ENCODE results near the gene PLPP1. TPM values are rescaled to one million over a fixed set of nuclear protein-coding genes. Genes with fewer than 3 reads are reported as not detected.

PLPP1 gene
- total RNA-seq, 6 experiments from 2014 or later, result 23.3 to 145 (median 36.0) TPM

DNA sequence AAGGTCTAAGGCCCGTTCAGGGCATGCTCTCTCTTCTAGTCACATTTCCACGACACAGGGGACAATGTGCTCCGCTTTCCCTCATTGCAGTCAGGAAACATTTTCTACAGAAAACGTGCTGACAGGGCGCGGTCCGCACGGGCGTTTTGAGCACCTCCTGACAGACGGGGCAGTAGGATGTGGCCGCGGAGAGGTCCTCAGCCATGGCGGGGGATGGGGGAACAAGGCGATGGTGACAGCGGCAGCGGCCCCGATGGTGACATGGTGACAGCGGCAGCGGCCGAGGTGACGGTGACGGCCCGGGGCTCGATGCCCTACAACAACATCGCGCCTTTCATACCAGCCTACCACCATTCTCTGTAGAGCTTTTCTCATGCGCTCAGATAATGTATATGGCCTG lies 4.1 kb downstream of the PLPP1 start:
- H3K4me3 ChIP-seq, result no peak overlapping the region
- H3K4me1 ChIP-seq, result peaks cover 0 to 13% (median 3%) of the 10 kb centered on the region in 4 donors
- intact Hi-C loops (cut with DNase I), result no loop called here
- H3K36me3 ChIP-seq, result no peaks in the 10 kb centered on the region
- H3K27ac ChIP-seq, result no peak overlapping the region
- H3K27me3 ChIP-seq, result no peaks in the 10 kb centered on the region
- ATAC-seq, result no peak
- whole genome bisulfite sequencing (ENCODE audit: insufficient coverage, low coverage, low lambda C conversion rate, missing lambda C conversion rate), result 72% methylated on average over 13 of the region's 27 CpGs
- no peaks in the 10 kb centered on the region for H3K9me3 ChIP-seq
- TF ChIP-seq POLR2A (IDR thresholded peaks at IDR 0.05), result no peak
- TF ChIP-seq, protein P1, sequence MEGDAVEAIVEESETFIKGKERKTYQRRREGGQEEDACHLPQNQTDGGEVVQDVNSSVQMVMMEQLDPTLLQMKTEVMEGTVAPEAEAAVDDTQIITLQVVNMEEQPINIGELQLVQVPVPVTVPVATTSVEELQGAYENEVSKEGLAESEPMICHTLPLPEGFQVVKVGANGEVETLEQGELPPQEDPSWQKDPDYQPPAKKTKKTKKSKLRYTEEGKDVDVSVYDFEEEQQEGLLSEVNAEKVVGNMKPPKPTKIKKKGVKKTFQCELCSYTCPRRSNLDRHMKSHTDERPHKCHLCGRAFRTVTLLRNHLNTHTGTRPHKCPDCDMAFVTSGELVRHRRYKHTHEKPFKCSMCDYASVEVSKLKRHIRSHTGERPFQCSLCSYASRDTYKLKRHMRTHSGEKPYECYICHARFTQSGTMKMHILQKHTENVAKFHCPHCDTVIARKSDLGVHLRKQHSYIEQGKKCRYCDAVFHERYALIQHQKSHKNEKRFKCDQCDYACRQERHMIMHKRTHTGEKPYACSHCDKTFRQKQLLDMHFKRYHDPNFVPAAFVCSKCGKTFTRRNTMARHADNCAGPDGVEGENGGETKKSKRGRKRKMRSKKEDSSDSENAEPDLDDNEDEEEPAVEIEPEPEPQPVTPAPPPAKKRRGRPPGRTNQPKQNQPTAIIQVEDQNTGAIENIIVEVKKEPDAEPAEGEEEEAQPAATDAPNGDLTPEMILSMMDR (IDR thresholded peaks at IDR 0.05), result no peak
- no peak for DNase-seq

DNA sequence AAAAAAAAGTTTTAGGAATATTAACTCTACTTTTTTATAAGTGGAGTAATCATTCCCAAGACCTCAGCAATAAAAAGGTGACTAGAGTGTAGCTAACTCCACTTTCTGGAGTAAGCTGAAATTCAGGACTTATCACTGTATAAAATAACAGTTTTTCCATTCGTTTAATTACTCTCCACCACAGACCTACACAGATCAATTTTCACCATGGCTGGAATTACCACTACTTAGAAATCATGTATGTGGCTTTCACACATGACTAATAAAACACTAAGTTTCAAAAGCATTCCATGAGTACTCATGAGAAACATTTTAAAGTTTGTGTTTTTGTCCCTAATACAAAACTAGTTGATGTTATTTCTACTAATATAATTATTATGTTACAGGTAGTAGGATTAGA lies 9.9 kb downstream of the PLPP1 start:
- no peak for ATAC-seq
- Histone ChIP-seq H3K27ac (no peak overlapping the region), H3K9me3 (no peaks in the 10 kb centered on the region), H3K27me3 (no peaks in the 10 kb centered on the region), H3K4me3 (no peak overlapping the region), H3K4me1 (peaks cover 0 to 30% (median 5%) of the 10 kb centered on the region in 4 donors), H3K36me3 (no peaks in the 10 kb centered on the region)
- TF ChIP-seq, protein P1 (IDR thresholded peaks at IDR 0.05), result no peak
- TF ChIP-seq POLR2A (IDR thresholded peaks at IDR 0.05), result no peak
- 67% methylated on average over 1 of the region's 1 CpG for WGBS (ENCODE audit: insufficient coverage, low coverage, low lambda C conversion rate, missing lambda C conversion rate)
- no peak for DNase-seq
- intact Hi-C loops (cut with DNase I), result no loop called here

DNA sequence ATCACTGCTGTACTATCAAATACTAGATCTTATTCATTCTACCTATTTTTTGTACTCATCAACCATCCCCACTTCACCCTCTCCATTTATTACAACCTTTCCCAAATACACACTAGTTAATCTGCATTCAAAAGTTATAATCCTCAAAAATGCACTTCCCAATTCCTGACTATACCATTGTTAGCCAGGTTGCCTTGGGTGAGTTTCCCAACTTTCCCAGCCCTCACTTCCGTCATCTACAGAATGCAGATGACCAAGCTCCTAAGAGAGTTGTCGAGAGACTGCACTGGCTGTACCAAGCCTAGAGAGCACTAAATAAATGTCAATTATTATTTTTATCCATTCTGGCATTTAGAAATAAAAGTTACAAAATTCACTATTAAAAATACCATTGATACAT lies 11.5 kb downstream of the PLPP1 start:
- intact Hi-C loops (cut with DNase I), result no loop called here
- TF ChIP-seq, protein P1 (IDR thresholded peaks at IDR 0.05), result no peak
- TF ChIP-seq POLR2A (IDR thresholded peaks at IDR 0.05), result no peak
- H3K36me3 ChIP-seq, result no peaks in the 10 kb centered on the region
- H3K27ac ChIP-seq, result no peak overlapping the region
- 91% methylated on average over 2 of the region's 2 CpGs for WGBS (ENCODE audit: insufficient coverage, low coverage, low lambda C conversion rate, missing lambda C conversion rate)
- H3K4me1 ChIP-seq, result peaks cover 0 to 36% (median 3%) of the 10 kb centered on the region in 4 donors
- no peaks in the 10 kb centered on the region for H3K27me3 ChIP-seq
- H3K4me3 ChIP-seq, result no peak overlapping the region
- DNase-seq (no peak), ATAC-seq (no peak)
- no peaks in the 10 kb centered on the region for H3K9me3 ChIP-seq

DNA sequence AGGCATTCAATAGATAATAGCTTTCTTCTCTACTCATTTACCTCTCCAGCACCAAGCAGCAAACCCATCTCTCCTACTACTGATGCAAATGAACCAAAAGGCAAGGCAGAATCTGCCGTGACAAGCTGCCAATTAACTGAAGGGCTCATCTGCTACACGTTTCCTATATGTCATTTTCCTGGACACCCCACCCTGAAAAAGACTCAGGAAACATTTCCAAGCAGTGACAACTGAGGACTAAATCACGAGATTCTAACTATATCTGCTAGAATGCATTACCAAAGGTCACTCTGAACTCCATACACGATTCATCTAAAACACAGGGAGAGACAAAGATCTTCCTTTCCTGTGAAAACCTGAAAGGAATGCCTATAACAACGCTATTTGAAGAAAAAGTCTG lies 12.9 kb downstream of the PLPP1 start:
- Histone ChIP-seq H3K27me3 (no peaks in the 10 kb centered on the region), H3K27ac (peak overlapping the region in 1 of 3 donors; percentile 10), H3K4me1 (peaks cover 0 to 43% (median 3%) of the 10 kb centered on the region in 4 donors), H3K4me3 (no peak overlapping the region), H3K36me3 (no peaks in the 10 kb centered on the region), H3K9me3 (no peaks in the 10 kb centered on the region)
- 30% methylated on average over 4 of the region's 5 CpGs for WGBS (ENCODE audit: insufficient coverage, low coverage, low lambda C conversion rate, missing lambda C conversion rate)
- ATAC-seq (peak; percentile 17 to 31 (median 22)), DNase-seq (no peak)
- TF ChIP-seq, protein P1 (IDR thresholded peaks at IDR 0.05), result no peak
- no peak for TF ChIP-seq POLR2A (IDR thresholded peaks at IDR 0.05)
- intact Hi-C loops (cut with DNase I), result no loop called here

Measured in right lobe of liver (tissue), 6 donors.